ENCODE measurements around the gene TRIM22. TPM values are rescaled to one million over a fixed set of nuclear protein-coding genes. Genes with fewer than 3 reads are reported as not detected.
"Not testable (repeated sequence)": the region's sequence is repeated elsewhere in the genome, so short reads cannot be mapped to it uniquely, and the experiment has no call there.

Gene TRIM22
- total RNA-seq, 1 experiment from 2014 or later = not detected

GRCh38 chr11:5646139-5646538 is 43.5 kb upstream of the TRIM22 start:
- no peaks in the 10 kb centered on the region for H3K27me3 ChIP-seq (replicated peaks; ENCODE audit: insufficient read depth, low read depth, low read length, poor library complexity)
- H3K4me3 ChIP-seq (ENCODE audit: low read depth, low read length, poor library complexity, severe bottlenecking) = no peak overlapping the region
- no peaks in the 10 kb centered on the region for H3K36me3 ChIP-seq (ENCODE audit: insufficient read depth, low read length, poor library complexity, severe bottlenecking)
- intact Hi-C loops (cut with micrococcal nuclease; ENCODE audit: unreplicated experiment) = no loop called here
- ChIA-PET CTCF (no interaction called here), POLR2A (ENCODE audit: low non-redundant PET) (no interaction called here)
- H3K27ac ChIP-seq (ENCODE audit: low read depth, low read length, poor library complexity, severe bottlenecking) = no peak overlapping the region
- no peaks in the 10 kb centered on the region for H3K9me3 ChIP-seq (ENCODE audit: low read depth, low read length, poor library complexity, severe bottlenecking)
- TF ChIP-seq EZH2 (IDR thresholded peaks at IDR 0.05; ENCODE audit: borderline replicate concordance, low read depth, low read length, poor library complexity, severe bottlenecking) = no peak
- TF ChIP-seq CTCF (conservative IDR thresholded peaks at IDR 0.05; ENCODE audit: low read depth, low read length) = no peak
- no peak for DNase-seq (ENCODE audit: low spot score)
- H3K4me1 ChIP-seq (ENCODE audit: insufficient read depth, low read length, poor library complexity, severe bottlenecking) = no peaks in the 10 kb centered on the region
- no TSS peak for BruUV-seq (replicated peaks)

DNA sequence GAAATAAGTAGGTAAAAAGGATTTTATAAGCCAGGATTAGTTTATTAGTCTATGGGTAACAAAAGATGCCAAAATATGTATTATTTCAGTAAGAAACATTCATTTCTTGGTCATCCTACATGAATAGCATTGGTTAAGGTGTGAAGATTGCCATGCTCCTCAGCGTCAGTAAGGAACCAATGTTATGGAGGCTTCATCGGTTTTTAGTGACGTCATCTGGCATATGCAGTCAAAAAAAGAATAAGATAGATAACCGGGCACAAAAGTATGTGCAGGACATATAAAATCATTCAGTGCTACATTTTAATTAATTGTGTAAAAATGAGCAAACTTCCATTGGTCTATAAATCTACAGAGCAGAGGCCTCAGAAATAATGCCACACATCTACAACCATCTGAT is 34.1 kb upstream of the TRIM22 start:
- Histone ChIP-seq H3K9me3 (ENCODE audit: low read depth, low read length, poor library complexity, severe bottlenecking) (no peaks in the 10 kb centered on the region), H3K4me3 (ENCODE audit: low read depth, low read length, poor library complexity, severe bottlenecking) (no peak overlapping the region), H3K27ac (ENCODE audit: low read depth, low read length, poor library complexity, severe bottlenecking) (no peak overlapping the region), H3K4me1 (ENCODE audit: insufficient read depth, low read length, poor library complexity, severe bottlenecking) (no peaks in the 10 kb centered on the region), H3K27me3 (replicated peaks; ENCODE audit: insufficient read depth, low read depth, low read length, poor library complexity) (no peaks in the 10 kb centered on the region), H3K36me3 (ENCODE audit: insufficient read depth, low read length, poor library complexity, severe bottlenecking) (no peaks in the 10 kb centered on the region)
- DNase-seq (ENCODE audit: low spot score) = no peak
- ChIA-PET POLR2A (ENCODE audit: low non-redundant PET) (no interaction called here), CTCF (no interaction called here)
- intact Hi-C loops (cut with micrococcal nuclease; ENCODE audit: unreplicated experiment) = no loop called here
- TF ChIP-seq CTCF (conservative IDR thresholded peaks at IDR 0.05; ENCODE audit: low read depth, low read length) = no peak
- no peak for TF ChIP-seq EZH2 (IDR thresholded peaks at IDR 0.05; ENCODE audit: borderline replicate concordance, low read depth, low read length, poor library complexity, severe bottlenecking)
- no TSS peak for BruUV-seq (replicated peaks)

DNA sequence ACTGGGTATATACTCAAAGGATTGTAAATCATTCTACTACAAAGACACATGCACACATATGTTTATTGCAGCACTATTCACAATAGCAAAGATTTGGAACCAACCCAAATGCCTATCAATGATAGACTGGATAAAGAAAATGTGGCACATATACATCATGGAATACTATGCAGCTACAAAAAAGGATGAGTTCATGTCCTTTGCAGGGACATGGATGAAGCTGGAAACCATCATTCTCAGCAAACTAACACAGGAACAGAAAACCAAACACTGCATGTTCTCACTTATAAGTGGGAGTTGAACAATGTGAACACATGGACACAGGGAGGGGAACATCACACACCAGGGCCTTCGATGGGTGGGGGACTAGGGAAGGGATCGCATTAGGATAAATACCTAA is 32.6 kb upstream of the TRIM22 start:
- H3K27ac ChIP-seq (ENCODE audit: low read depth, low read length, poor library complexity, severe bottlenecking); H3K4me1 ChIP-seq (ENCODE audit: insufficient read depth, low read length, poor library complexity, severe bottlenecking); POLR2A ChIA-PET (ENCODE audit: low non-redundant PET); BruUV-seq (replicated peaks); H3K9me3 ChIP-seq (ENCODE audit: low read depth, low read length, poor library complexity, severe bottlenecking); H3K27me3 ChIP-seq (replicated peaks; ENCODE audit: insufficient read depth, low read depth, low read length, poor library complexity); H3K4me3 ChIP-seq (ENCODE audit: low read depth, low read length, poor library complexity, severe bottlenecking); CTCF ChIA-PET; DNase-seq (ENCODE audit: low spot score); H3K36me3 ChIP-seq (ENCODE audit: insufficient read depth, low read length, poor library complexity, severe bottlenecking); intact Hi-C loops (cut with micrococcal nuclease; ENCODE audit: unreplicated experiment): not testable (repeated sequence)

DNA sequence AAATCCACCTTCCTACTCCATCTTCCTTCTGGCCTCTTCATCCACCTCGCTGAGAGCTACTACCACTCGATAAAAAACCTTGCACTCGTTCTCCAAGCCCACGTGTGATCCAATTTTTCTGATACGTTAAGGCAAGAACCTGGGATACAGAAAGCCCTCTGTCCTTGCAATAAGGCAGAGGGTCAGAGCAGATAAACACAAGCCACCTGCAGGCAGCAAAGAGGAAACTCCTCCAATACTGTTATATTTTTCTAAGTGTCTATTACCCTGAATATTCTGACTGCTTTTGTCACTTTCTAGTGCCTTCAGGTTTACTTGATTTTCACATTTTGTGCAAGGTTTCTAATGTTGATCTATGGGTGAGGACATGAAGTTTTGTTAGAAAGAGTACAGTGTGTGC is 31.3 kb upstream of the TRIM22 start:
- Histone ChIP-seq H3K4me1 (ENCODE audit: insufficient read depth, low read length, poor library complexity, severe bottlenecking) (no peaks in the 10 kb centered on the region), H3K27me3 (replicated peaks; ENCODE audit: insufficient read depth, low read depth, low read length, poor library complexity) (no peaks in the 10 kb centered on the region), H3K27ac (ENCODE audit: low read depth, low read length, poor library complexity, severe bottlenecking) (no peak overlapping the region), H3K9me3 (ENCODE audit: low read depth, low read length, poor library complexity, severe bottlenecking) (no peaks in the 10 kb centered on the region), H3K4me3 (ENCODE audit: low read depth, low read length, poor library complexity, severe bottlenecking) (no peak overlapping the region), H3K36me3 (ENCODE audit: insufficient read depth, low read length, poor library complexity, severe bottlenecking) (no peaks in the 10 kb centered on the region)
- TF ChIP-seq CTCF (conservative IDR thresholded peaks at IDR 0.05; ENCODE audit: low read depth, low read length) (no peak), EZH2 (IDR thresholded peaks at IDR 0.05; ENCODE audit: borderline replicate concordance, low read depth, low read length, poor library complexity, severe bottlenecking) (no peak)
- POLR2A ChIA-PET (ENCODE audit: low non-redundant PET) = no interaction called here
- DNase-seq (ENCODE audit: low spot score) = no peak
- no TSS peak for BruUV-seq (replicated peaks)
- intact Hi-C loops (cut with micrococcal nuclease; ENCODE audit: unreplicated experiment) = no loop called here
- CTCF ChIA-PET = no interaction called here

Data from A673 (cell line).